ENCODE measurements around the gene ALKBH4.
"Not testable (repeated sequence)": the region's sequence is repeated elsewhere in the genome, so short reads cannot be mapped to it uniquely, and the experiment has no call there.

ALKBH4 gene

GRCh38 chr7:102464577-102465280 lies at the start of gene ALKBH4, which contains the start of gene LRWD1:
TSS of gene ALKBH4 (minus strand) at chr7:102464863. CDS start at chr7:102464836, 27 bp downstream.
TSS of gene LRWD1 (plus strand) at chr7:102464984. CDS start at chr7:102465081, 97 bp downstream.
- DNase-seq = peak; percentile 72 to 90

- not testable (repeated sequence) for DNase-seq
Observed at GRCh38 chr7:102512642-102513221, 48.1 kb upstream of the ALKBH4 start.

DNA sequence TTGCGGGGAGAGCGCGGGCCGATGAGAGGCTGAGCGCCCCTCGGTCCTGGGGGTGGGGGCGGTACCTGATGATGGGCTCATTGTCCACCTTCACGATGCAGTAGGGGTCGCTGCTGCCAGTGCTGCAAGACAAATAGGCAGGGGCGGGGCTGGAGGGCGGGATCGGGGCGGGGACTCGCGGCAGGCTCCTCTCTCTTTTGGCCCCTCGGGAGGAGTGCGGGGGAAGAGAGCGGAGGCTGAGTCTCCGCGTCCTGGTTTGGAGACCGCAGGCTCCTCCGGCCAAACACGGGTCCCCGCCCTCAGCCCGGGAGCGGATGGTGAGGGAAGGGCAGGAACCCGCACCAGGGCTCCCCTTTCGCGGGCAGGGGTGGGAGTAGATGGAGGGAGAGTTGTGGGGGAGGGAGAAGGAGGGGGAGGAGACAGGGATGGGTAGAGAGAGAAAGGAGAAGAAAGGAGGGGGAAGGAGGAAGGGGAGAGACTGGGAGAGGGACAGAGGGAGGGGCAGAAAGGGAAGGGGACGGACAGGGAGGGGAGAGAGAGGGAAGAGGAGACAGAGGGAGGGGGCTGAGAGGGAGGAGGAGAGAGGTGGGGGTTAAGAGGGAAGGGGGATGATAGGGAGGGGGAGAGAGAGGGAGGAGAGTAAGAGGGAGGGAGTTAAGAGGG lies 47.3 kb upstream of the ALKBH4 start:
- DNase-seq = not testable (repeated sequence)

DNA sequence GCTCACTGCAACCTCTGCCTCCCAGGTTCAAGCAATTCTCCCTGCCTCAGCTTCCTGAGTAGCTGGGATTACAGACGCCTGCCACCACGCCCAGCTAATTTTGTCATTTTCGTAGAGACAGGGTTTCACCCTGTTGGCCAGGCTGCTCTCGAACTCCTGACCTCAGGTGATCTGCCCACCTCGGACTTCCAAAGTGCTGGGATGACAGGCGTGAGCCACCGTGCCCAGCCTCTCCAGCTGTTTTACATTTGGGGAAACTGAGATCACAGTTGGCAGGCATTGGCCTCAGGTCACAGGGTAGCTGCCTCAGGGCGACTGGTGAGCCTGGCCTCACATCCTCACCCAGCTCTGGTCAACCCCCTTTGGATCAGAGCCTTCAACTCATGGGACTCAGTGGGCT lies 45.9 kb upstream of the ALKBH4 start:
- DNase-seq = not testable (repeated sequence)

GRCh38 chr7:102507410-102508088 lies 42.9 kb upstream of the ALKBH4 start:
- not testable (repeated sequence) for DNase-seq

GRCh38 chr7:102505298-102506185 lies 40.9 kb upstream of the ALKBH4 start:
- not testable (repeated sequence) for DNase-seq

DNA sequence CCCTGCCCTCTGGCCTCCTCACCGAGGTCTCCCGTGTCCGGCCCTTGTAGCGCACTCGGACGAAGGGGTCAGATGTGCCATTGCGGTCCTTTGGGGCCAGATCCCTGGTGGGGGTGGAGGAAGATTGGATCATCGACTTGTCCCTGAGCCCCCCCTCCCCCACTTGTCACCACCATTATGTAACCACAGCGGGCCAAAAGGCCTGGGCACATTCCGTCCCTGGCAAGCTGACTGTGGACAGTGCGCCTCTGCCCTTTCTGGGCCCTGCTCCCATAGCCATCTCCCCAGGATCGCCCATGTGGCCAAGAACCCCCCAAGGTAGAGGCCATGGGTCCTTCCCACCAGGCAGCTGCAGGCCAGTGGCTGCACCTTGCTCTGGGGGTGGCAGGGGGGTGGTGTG lies 38.5 kb upstream of the ALKBH4 start:
- DNase-seq = not testable (repeated sequence)

GRCh38 chr7:102498321-102498720 lies 33.7 kb upstream of the ALKBH4 start:
- DNase-seq = not testable (repeated sequence)

DNA sequence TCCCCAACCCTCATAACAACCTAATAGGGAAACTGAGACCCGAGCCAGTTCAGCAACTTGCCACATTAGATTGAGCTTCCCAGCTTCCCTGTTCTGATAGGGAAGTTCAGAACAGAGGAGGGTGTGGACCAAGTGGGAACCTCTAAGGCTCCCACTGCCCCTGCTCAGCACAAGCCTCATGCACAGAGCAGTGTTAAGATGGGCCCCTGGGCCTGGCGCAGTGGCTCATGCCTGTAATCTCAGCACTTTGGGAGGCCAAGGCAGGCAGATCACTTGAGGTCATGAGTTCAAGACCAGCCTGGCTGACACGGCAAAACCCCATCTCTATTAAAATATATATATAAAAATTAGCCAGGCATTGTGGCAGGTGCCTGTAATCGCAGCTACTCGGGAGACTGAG lies 32.6 kb upstream of the ALKBH4 start:
- not testable (repeated sequence) for DNase-seq

DNA sequence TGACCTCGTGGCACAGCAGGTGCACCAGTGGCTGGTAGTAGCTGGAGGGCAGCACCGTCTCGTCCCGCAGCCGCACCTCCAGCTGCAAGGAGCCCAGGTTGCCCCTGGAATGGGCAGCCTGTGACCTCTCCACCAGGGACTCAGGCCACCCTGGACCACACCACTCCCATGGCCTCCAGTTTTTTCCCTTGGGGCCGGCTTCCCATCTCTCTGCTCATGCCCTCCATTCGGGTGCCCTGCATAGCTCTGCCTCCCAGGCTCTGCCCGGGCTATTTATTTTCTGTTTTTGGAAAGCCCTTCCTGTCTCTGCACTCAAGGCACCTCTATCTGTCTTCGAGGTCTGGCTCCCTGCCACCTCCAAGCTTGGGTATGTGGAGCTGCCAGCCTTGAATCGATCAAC lies 32.2 kb upstream of the ALKBH4 start:
- not testable (repeated sequence) for DNase-seq

- DNase-seq = not testable (repeated sequence)
Observed at GRCh38 chr7:102494473-102495149, 29.9 kb upstream of the ALKBH4 start.

- DNase-seq = not testable (repeated sequence)
Observed at GRCh38 chr7:102494026-102494425, 29.4 kb upstream of the ALKBH4 start.

- not testable (repeated sequence) for DNase-seq
Observed at GRCh38 chr7:102493220-102493935, 28.7 kb upstream of the ALKBH4 start.

DNA sequence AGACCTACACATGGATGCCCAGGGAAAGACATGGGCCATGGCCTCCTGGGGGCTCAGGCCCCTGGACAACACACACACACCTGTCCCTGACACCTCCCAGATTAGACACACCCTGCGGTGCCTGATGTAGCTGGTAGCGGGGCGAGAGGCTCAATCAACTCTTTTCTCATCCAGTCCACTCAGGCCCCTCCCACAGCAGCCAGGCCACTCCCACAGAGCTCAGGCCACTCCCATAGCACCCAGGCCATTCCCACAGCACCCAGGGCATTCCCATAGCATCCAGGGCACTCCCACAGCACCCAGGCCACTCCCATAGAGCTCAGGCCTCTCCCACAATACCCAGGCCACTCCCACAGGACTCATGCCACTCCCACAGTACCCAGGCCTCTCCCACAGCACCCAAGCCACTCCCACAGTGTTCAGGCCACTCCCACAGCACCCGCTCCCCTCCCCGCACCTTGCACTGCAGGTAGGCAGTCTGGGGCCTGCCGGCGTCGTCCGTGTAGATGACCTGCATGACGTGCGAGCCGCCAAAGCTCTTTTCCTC lies 25.9 kb upstream of the ALKBH4 start:
- not testable (repeated sequence) for DNase-seq

- not testable (repeated sequence) for DNase-seq
Observed at GRCh38 chr7:102484317-102484716, 19.7 kb upstream of the ALKBH4 start.

GRCh38 chr7:102481962-102482361 lies 17.3 kb upstream of the ALKBH4 start:
- not testable (repeated sequence) for DNase-seq

DNA sequence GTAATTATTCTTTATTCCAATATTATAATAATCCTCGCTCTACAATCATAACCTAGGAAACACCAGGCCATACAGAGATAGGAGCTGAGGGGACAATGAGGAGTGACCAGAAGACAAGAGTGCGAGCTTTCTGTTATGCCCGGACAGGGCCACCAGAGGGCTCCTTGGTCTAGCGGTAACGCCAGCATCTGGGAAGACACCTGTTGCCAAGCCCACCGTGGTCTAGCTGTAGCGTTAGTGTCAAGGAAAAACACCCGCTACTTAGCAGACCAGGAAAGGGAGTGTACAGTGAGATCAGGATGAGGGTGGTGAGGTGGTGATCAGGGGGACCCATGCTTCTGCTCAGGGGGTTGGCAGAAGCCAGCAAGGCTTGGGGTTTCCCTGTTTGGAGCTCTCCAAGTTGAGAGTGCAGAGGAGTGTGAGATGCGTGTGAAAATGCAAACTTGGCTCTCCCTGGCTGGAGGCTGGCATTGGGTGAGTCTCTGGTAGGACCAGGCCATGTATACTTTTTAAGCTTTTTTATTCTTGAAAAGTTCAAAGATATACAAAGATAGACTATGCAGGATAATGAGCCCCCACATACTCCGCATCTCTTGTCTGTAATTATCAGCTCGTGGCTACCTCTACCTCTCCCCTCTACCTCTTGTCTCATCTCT lies 15.4 kb upstream of the ALKBH4 start:
- DNase-seq = not testable (repeated sequence)

GRCh38 chr7:102479209-102479584 lies 14.5 kb upstream of the ALKBH4 start:
- DNase-seq = not testable (repeated sequence)

GRCh38 chr7:102478314-102479208 lies 13.9 kb upstream of the ALKBH4 start, which contains the start of gene POLR2J:
TSS of gene POLR2J (minus strand) at chr7:102478922. CDS start at chr7:102478860, 62 bp downstream.
- not testable (repeated sequence) for DNase-seq
